Endothelial cell of umbilical vein (primary cell): ENCODE results near the gene RASGRF2. TPM values are rescaled to one million over a fixed set of nuclear protein-coding genes. Genes with fewer than 3 reads are reported as not detected.
"Not testable (repeated sequence)": the region's sequence is repeated elsewhere in the genome, so short reads cannot be mapped to it uniquely, and the experiment has no call there.

Source experiments
- BruUV-seq: library from RNA; stranded (reverse); fragments of 400-500 nt; replicated peaks from 2 replicates; lab custom pipeline; 2021; lab: Mats Ljungman, UMichigan
- CTCF ChIA-PET: fragments of 300-600, 350-600 bp; sonication (Branson Sonifier 250); formaldehyde crosslinking; loops from one replicate; lab custom pipeline; 2021; ENCODE audit warnings: antibody characterized with exemption, inconsistent platforms; lab: Charles Lee
- POLR2A ChIA-PET: fragments of 300-600, 350-600 bp; sonication (Branson Sonifier 250); formaldehyde crosslinking; loops from one replicate; lab custom pipeline; 2021; ENCODE audit warnings: antibody characterized with exemption, inconsistent platforms; lab: Charles Lee
- DNase-seq: peaks from one replicate; pipeline ENCODE4 v3.0.0-alpha.2; 2011; ENCODE audit warnings: low read depth, low spot score
- FAIRE-seq: peaks from 2 replicates; lab custom pipeline; 2011; peaks lifted over from hg19 to GRCh38; lab: Jason Lieb, UNC
- H2AFZ ChIP-seq: 2 replicates; pipeline ENCODE4 v1.6.0; 2012; ENCODE audit warnings: low read depth, low read length, control low read depth, inconsistent platforms
- H3K27ac ChIP-seq: 2 replicates; pipeline ENCODE4 v1.5.1; 2011; ENCODE audit warnings: low read depth, mild to moderate bottlenecking, control low read depth, low read length, moderate library complexity; ENCODE audit not compliant: insufficient read depth
- H3K27me3 ChIP-seq, 2 experiments: 2 replicates each; pipeline versions ENCODE4 v1.6.0 to v1.6.1; 2011; ENCODE audit warnings: low read length in 2 of 2, mixed read lengths in 1 of 2; ENCODE audit not compliant: control insufficient read depth in 2 of 2, insufficient read depth in 2 of 2
- H3K36me3 ChIP-seq, 2 experiments: 2 replicates in 1 of 2; 3 replicates in 1 of 2; pipeline ENCODE4 v1.5.1; 2011; ENCODE audit warnings: low read length in 2 of 2, mild to moderate bottlenecking in 1 of 2, moderate library complexity in 1 of 2; ENCODE audit not compliant: control insufficient read depth in 2 of 2, insufficient read depth in 2 of 2; ENCODE audit errors: extremely low read depth in 1 of 2
- H3K4me1 ChIP-seq: 3 replicates; pipeline ENCODE4 v1.5.1; 2011; ENCODE audit warnings: mild to moderate bottlenecking, low read length; ENCODE audit not compliant: control insufficient read depth, insufficient read depth; ENCODE audit errors: extremely low read depth
- H3K4me2 ChIP-seq: 2 replicates; pipeline ENCODE4 v1.6.1; 2011; ENCODE audit warnings: low read length, control low read depth, mixed read lengths; ENCODE audit not compliant: insufficient read depth
- H3K4me3 ChIP-seq, 3 experiments: fragments of 200-600 bp in 1 of 3; sonication (generic), shearing (Covaris generic) in 1 of 3; replicated peaks in 1 of 3; 2 replicates each; pipeline ENCODE4 v1.5.1; 2011 to 2016; ENCODE audit warnings: control low read depth in 3 of 3, low read length in 3 of 3, mild to moderate bottlenecking in 2 of 3, inconsistent platforms in 1 of 3, low read depth in 1 of 3, moderate library complexity in 1 of 3; ENCODE audit not compliant: insufficient read depth in 1 of 3
- H3K79me2 ChIP-seq: 2 replicates; pipeline ENCODE4 v1.6.0; 2012; ENCODE audit warnings: low read length, inconsistent platforms; ENCODE audit not compliant: control insufficient read depth, insufficient read depth
- H3K9ac ChIP-seq: replicated peaks from 2 replicates; pipeline ENCODE3; 2011; ENCODE audit warnings: low read length, control low read depth; ENCODE audit not compliant: insufficient read depth; ENCODE audit errors: extremely low read depth
- H3K9me1 ChIP-seq: replicated peaks from 3 replicates; pipeline ENCODE4 v1.6.0; 2011; ENCODE audit warnings: mild to moderate bottlenecking, low read length; ENCODE audit not compliant: control insufficient read depth, insufficient read depth; ENCODE audit errors: extremely low read depth
- H3K9me3 ChIP-seq: replicated peaks from 2 replicates; pipeline ENCODE4 v1.5.1; 2012; ENCODE audit warnings: low read length, inconsistent platforms; ENCODE audit not compliant: control insufficient read depth, insufficient read depth
- H4K20me1 ChIP-seq: replicated peaks from 2 replicates; pipeline ENCODE3; 2011; ENCODE audit warnings: mild to moderate bottlenecking, low read length; ENCODE audit not compliant: control insufficient read depth, insufficient read depth; ENCODE audit errors: extremely low read depth
- GATA2 ChIP-seq: IDR thresholded peaks from 2 replicates; pipeline ENCODE4 v1.7.0; 2011; ENCODE audit warnings: low read depth, mild to moderate bottlenecking, moderate library complexity, mixed read lengths, low read length; ENCODE audit not compliant: insufficient read length, insufficient read depth
- JUN ChIP-seq: IDR thresholded peaks from 2 replicates; pipeline ENCODE4 v1.6.1; 2011; ENCODE audit warnings: borderline replicate concordance, low read depth; ENCODE audit not compliant: insufficient read length, insufficient read depth
- MAX ChIP-seq: IDR thresholded peaks from 2 replicates; pipeline ENCODE4 v1.6.1; 2011; ENCODE audit not compliant: insufficient read depth, insufficient read length
- dilution Hi-C: fragments of 300-500 bp; cut with MboI; formaldehyde crosslinking; loops from one replicate; pipeline ENCODE4 v1.15.0; 2019; ENCODE audit warnings: low sequenced_read_pairs; ENCODE audit not compliant: extremely low pct_ligation_motif_present
- intact Hi-C: fragments of 100-400 bp; cut with micrococcal nuclease; formaldehyde crosslinking; loops from one replicate; pipeline ENCODE4 v1.10.0; 2022
- polyA plus RNA-seq, 4 experiments: library from polyadenylated mRNA; depleted of rRNA in 3 of 4; stranded (reverse) in 3 of 4; unstranded in 1 of 4; fragments of >200 nt; gene quantifications; 2 replicates each; pipeline versions ENCODE4 v1.2.1 to v1.2.3, GENCODE V29; 2011 to 2012; ENCODE audit warnings: missing spikeins in 1 of 4
- total RNA-seq: library from RNA; stranded (reverse); gene quantifications from 2 replicates; pipeline ENCODE4 v1.2.3, GENCODE V29; 2021

Gene RASGRF2
- total and polyA plus RNA-seq, 2 donors (not counting 3 experiments of a cell fraction or from before 2014, with no cell fraction given), result 0.41 to 4.0 TPM

GRCh38 chr5:81030236-81031034 is 70.3 kb downstream of the RASGRF2 start:
- POLR2A ChIA-PET, H3K4me3 ChIP-seq, H3K27me3 ChIP-seq, H3K79me2 ChIP-seq, DNase-seq, FAIRE-seq, H3K9me1 ChIP-seq, H3K9me3 ChIP-seq, intact Hi-C loops, H3K36me3 ChIP-seq, H4K20me1 ChIP-seq, H3K4me1 ChIP-seq, H2AFZ ChIP-seq, H3K27ac ChIP-seq, dilution Hi-C loops, H3K9ac ChIP-seq, BruUV-seq, H3K4me2 ChIP-seq: not testable (repeated sequence)
- CTCF ChIA-PET, result interaction anchor here (1.8 kb wide), 1 partner anchor 55 kb away, joined by 3 read pairs; no protein-coding TSS in a partner anchor

- FAIRE-seq (no peak), DNase-seq (no peak)
- no peak overlapping the region for H2AFZ ChIP-seq
- no peak overlapping the region for H3K9ac ChIP-seq
- no peaks in the 10 kb centered on the region for H3K9me1 ChIP-seq
- no peaks in the 10 kb centered on the region for H3K4me1 ChIP-seq
- no peak overlapping the region for H3K4me2 ChIP-seq
- dilution Hi-C loops, result no loop called here
- H3K36me3 ChIP-seq, result no peaks in the 10 kb centered on the region
- no peaks in the 10 kb centered on the region for H3K27me3 ChIP-seq
- no peak for TF ChIP-seq MAX
- TF ChIP-seq GATA2, result no peak
- TF ChIP-seq JUN, result no peak
- H3K79me2 ChIP-seq, result no peaks in the 10 kb centered on the region
- no peak overlapping the region for H3K4me3 ChIP-seq
- no peak overlapping the region for H3K27ac ChIP-seq
- no TSS peak for BruUV-seq
- intact Hi-C loops, result no loop called here
- H4K20me1 ChIP-seq, result no peaks in the 10 kb centered on the region
- ChIA-PET POLR2A (no interaction called here), CTCF (interaction anchor here (1.0 kb wide), 1 partner anchor 22 kb away, joined by 3 read pairs; no protein-coding TSS in a partner anchor)
- H3K9me3 ChIP-seq, result no peaks in the 10 kb centered on the region
Observed at GRCh38 chr5:81035522-81035921, 75.4 kb downstream of the RASGRF2 start.
